H9 (cell line): ENCODE results near the gene ATP5PF. TPM values are rescaled to one million over a fixed set of nuclear protein-coding genes. Genes with fewer than 3 reads are reported as not detected.

Experiments
- DNase-seq: peaks from one replicate; pipeline ENCODE4 v3.0.0-alpha.2; 2017
- H2AFZ ChIP-seq: one replicate; pipeline ENCODE4 v1.6.1; 2013; ENCODE audit warnings: mild to moderate bottlenecking, low read length, control low read depth, moderate library complexity
- H2AK5ac ChIP-seq: 2 replicates; pipeline ENCODE4 v1.6.1; 2013; ENCODE audit warnings: low read length, control low read depth, mixed read lengths; ENCODE audit not compliant: insufficient read length
- H2BK120ac ChIP-seq: one replicate; pipeline ENCODE4 v1.6.1; 2013; ENCODE audit warnings: low read depth, mild to moderate bottlenecking, low read length, control low read depth, inconsistent platforms; ENCODE audit not compliant: poor library complexity, severe bottlenecking
- H2BK12ac ChIP-seq: 2 replicates; pipeline ENCODE4 v1.6.1; 2013; ENCODE audit warnings: low read length, control low read depth, mixed read lengths, low read depth; ENCODE audit not compliant: insufficient read length
- H2BK15ac ChIP-seq: 2 replicates; pipeline ENCODE4 v1.6.1; 2013; ENCODE audit warnings: low read depth, low read length, control low read depth
- H2BK20ac ChIP-seq: one replicate; pipeline ENCODE4 v1.6.1; 2013; ENCODE audit warnings: low read depth, mild to moderate bottlenecking, low read length, control low read depth, inconsistent platforms; ENCODE audit not compliant: poor library complexity, severe bottlenecking
- H2BK5ac ChIP-seq: 2 replicates; pipeline ENCODE4 v1.6.1; 2013; ENCODE audit warnings: low read length, control low read depth, mixed read lengths; ENCODE audit not compliant: insufficient read length
- H3K14ac ChIP-seq: 2 replicates; pipeline ENCODE4 v1.6.1; 2013; ENCODE audit warnings: low read length, control low read depth; ENCODE audit not compliant: insufficient read depth
- H3K18ac ChIP-seq: 2 replicates; pipeline ENCODE4 v1.6.1; 2013; ENCODE audit warnings: low read depth, mild to moderate bottlenecking, mixed read lengths, low read length, control low read depth; ENCODE audit not compliant: insufficient read length
- H3K23ac ChIP-seq: 2 replicates; pipeline ENCODE4 v1.6.1; 2013; ENCODE audit warnings: low read length, control low read depth, mixed read lengths, low read depth; ENCODE audit not compliant: insufficient read length
- H3K23me2 ChIP-seq: 2 replicates; pipeline ENCODE4 v1.6.1; 2013; ENCODE audit warnings: low read depth, mild to moderate bottlenecking, mixed read lengths, low read length, control low read depth; ENCODE audit not compliant: insufficient read length, poor library complexity, severe bottlenecking
- H3K27ac ChIP-seq: 2 replicates; pipeline ENCODE4 v1.5.1; 2013; ENCODE audit warnings: low read length, control low read depth, mixed read lengths, low read depth; ENCODE audit not compliant: insufficient read length
- H3K27me3 ChIP-seq: 2 replicates; pipeline ENCODE4 v1.6.1; 2013; ENCODE audit warnings: low read length, control low read depth, inconsistent platforms; ENCODE audit not compliant: insufficient read depth
- H3K4ac ChIP-seq: 2 replicates; pipeline ENCODE4 v1.6.1; 2013; ENCODE audit warnings: low read depth, mild to moderate bottlenecking, control low read depth, inconsistent platforms, low read length, moderate library complexity
- H3K4me1 ChIP-seq: 2 replicates; pipeline ENCODE4 v1.6.1; 2013; ENCODE audit warnings: low read length, control low read depth, inconsistent platforms; ENCODE audit not compliant: insufficient read depth
- H3K4me2 ChIP-seq: 2 replicates; pipeline ENCODE4 v1.6.1; 2013; ENCODE audit warnings: low read length, control low read depth, mixed read lengths; ENCODE audit not compliant: insufficient read length, insufficient read depth
- H3K56ac ChIP-seq: 2 replicates; pipeline ENCODE4 v1.6.1; 2013; ENCODE audit warnings: low read depth, mild to moderate bottlenecking, mixed read lengths, low read length, control low read depth; ENCODE audit not compliant: insufficient read length
- H3K79me1 ChIP-seq: 2 replicates; pipeline ENCODE4 v1.6.1; 2013; ENCODE audit warnings: low read depth, mild to moderate bottlenecking, moderate library complexity, low read length, control low read depth, inconsistent platforms; ENCODE audit not compliant: insufficient read depth, poor library complexity, severe bottlenecking
- H3K79me2 ChIP-seq: 2 replicates; pipeline ENCODE4 v1.6.1; 2013; ENCODE audit warnings: low read length, control low read depth, inconsistent platforms; ENCODE audit not compliant: insufficient read depth
- H3K9ac ChIP-seq: 2 replicates; pipeline ENCODE4 v1.6.1; 2013; ENCODE audit warnings: low read length, control low read depth, mixed read lengths; ENCODE audit not compliant: insufficient read length; ENCODE audit errors: extremely low read depth
- H3K9me3 ChIP-seq: one replicate; pipeline ENCODE4 v1.6.1; 2013; ENCODE audit warnings: low read depth, low read length, inconsistent platforms; ENCODE audit not compliant: control insufficient read depth
- H3T11ph ChIP-seq: one replicate; pipeline ENCODE4 v1.6.1; 2013; ENCODE audit warnings: mild to moderate bottlenecking, low read length, control low read depth, inconsistent platforms
- H4K20me1 ChIP-seq: one replicate; pipeline ENCODE4 v1.6.1; 2013; ENCODE audit not compliant: control insufficient read depth, insufficient read length, insufficient read depth
- H4K5ac ChIP-seq: 2 replicates; pipeline ENCODE4 v1.6.1; 2013; ENCODE audit warnings: low read depth, mild to moderate bottlenecking, mixed read lengths, low read length, control low read depth; ENCODE audit not compliant: insufficient read length
- H4K8ac ChIP-seq: replicated peaks from 2 replicates; pipeline ENCODE4 v1.6.1; 2013; ENCODE audit warnings: low read length, control low read depth, mixed read lengths, low read depth; ENCODE audit not compliant: insufficient read length
- H4K91ac ChIP-seq: 2 replicates; pipeline ENCODE4 v1.6.1; 2013; ENCODE audit warnings: low read depth, mild to moderate bottlenecking, moderate library complexity, mixed read lengths, low read length, control low read depth; ENCODE audit not compliant: insufficient read length
- H3K27ac Mint-ChIP-seq, 3 experiments: 2 replicates in 2 of 3; 3 replicates in 1 of 3; pipeline ENCODE4 v1.8.0; 2020 to 2021; ENCODE audit warnings: mixed read lengths in 3 of 3, mild to moderate bottlenecking in 1 of 3, moderate library complexity in 1 of 3
- H3K27me3 Mint-ChIP-seq: 2 replicates; pipeline ENCODE4 v1.8.0; 2021; ENCODE audit warnings: low read depth, mild to moderate bottlenecking, moderate library complexity, mixed read lengths
- H3K36me3 Mint-ChIP-seq, 3 experiments: 2 replicates in 2 of 3; 3 replicates in 1 of 3; pipeline ENCODE4 v1.8.0; 2020 to 2021; ENCODE audit warnings: low read depth in 3 of 3, mixed read lengths in 3 of 3; ENCODE audit not compliant: insufficient read depth in 1 of 3
- H3K4me1 Mint-ChIP-seq, 2 experiments: 2 replicates each; pipeline ENCODE4 v1.8.0; 2020; ENCODE audit warnings: mixed read lengths in 2 of 2
- H3K4me3 Mint-ChIP-seq, 2 experiments: 2 replicates in 1 of 2; 3 replicates in 1 of 2; pipeline ENCODE4 v1.8.0; 2020 to 2021; ENCODE audit warnings: mild to moderate bottlenecking in 2 of 2, mixed read lengths in 2 of 2, moderate library complexity in 1 of 2
- H3K9me3 Mint-ChIP-seq, 2 experiments: 2 replicates in 1 of 2; 3 replicates in 1 of 2; pipeline ENCODE4 v1.8.0; 2020; ENCODE audit warnings: mild to moderate bottlenecking in 2 of 2, mixed read lengths in 2 of 2, moderate library complexity in 1 of 2
- WGBS: extraction: QIAGEN DNeasy Blood & Tissue Kit; methylation state at CpG from one replicate; pipeline ENCODE4 v1.1.7; 2013; ENCODE audit warnings: missing lambda C conversion rate, low lambda C conversion rate, mixed read lengths; ENCODE audit not compliant: insufficient read length; ENCODE audit errors: extremely low coverage; 5-methylcytosine and 5-hydroxymethylcytosine counted together
- total RNA-seq: library from RNA; stranded (reverse); gene quantifications from 2 replicates; pipeline ENCODE4 v1.2.1, GENCODE V29; 2021
- TF ChIP-seq, protein P1 (sequence below): fragments of 200-600 bp; sonication (generic); conservative IDR thresholded peaks from 3 replicates; pipeline ENCODE4 v1.8.0; 2021; ENCODE audit warnings: antibody characterized with exemption, mild to moderate bottlenecking

Gene ATP5PF
- total RNA-seq, 1 experiment from 2014 or later: 143 TPM

DNA sequence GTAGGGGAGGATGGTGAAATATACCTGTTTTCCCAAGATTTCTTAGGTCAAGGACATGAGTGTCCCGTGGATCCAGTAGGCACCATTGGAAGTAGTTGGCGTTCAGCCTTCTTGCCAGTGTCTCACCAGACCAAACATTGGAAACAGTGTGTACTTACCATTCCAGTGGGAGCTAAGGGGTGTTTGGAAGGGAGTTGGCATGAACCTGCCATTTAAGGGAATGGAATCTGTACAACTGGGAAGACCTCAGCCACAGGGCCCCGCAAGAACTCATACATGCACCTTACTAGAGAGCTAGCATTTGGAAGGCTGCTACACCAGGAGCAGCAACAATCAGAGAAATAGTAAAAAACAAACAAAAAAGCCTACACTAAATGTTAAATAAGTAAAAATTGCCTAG lies 12.7 kb downstream of the ATP5PF start:
- TF ChIP-seq, protein P1, sequence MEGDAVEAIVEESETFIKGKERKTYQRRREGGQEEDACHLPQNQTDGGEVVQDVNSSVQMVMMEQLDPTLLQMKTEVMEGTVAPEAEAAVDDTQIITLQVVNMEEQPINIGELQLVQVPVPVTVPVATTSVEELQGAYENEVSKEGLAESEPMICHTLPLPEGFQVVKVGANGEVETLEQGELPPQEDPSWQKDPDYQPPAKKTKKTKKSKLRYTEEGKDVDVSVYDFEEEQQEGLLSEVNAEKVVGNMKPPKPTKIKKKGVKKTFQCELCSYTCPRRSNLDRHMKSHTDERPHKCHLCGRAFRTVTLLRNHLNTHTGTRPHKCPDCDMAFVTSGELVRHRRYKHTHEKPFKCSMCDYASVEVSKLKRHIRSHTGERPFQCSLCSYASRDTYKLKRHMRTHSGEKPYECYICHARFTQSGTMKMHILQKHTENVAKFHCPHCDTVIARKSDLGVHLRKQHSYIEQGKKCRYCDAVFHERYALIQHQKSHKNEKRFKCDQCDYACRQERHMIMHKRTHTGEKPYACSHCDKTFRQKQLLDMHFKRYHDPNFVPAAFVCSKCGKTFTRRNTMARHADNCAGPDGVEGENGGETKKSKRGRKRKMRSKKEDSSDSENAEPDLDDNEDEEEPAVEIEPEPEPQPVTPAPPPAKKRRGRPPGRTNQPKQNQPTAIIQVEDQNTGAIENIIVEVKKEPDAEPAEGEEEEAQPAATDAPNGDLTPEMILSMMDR: no peak
- Histone ChIP-seq H4K5ac (no peak overlapping the region), H3K9me3 (no peaks in the 10 kb centered on the region), H3K18ac (no peak overlapping the region), H3K4ac (no peak overlapping the region), H3K27ac (no peak overlapping the region), H3K79me1 (no peaks in the 10 kb centered on the region), H4K8ac (no peak overlapping the region), H2BK120ac (no peak overlapping the region), H2BK20ac (no peak overlapping the region), H3K14ac (no peak overlapping the region), H4K20me1 (no peaks in the 10 kb centered on the region), H3K27me3 (no peaks in the 10 kb centered on the region), H3K79me2 (no peaks in the 10 kb centered on the region), H3K9ac (no peak overlapping the region), H2AFZ (no peak overlapping the region), H2BK12ac (no peak overlapping the region), H3K4me1 (no peaks in the 10 kb centered on the region), H3T11ph (no peak overlapping the region), H2AK5ac (no peak overlapping the region), H3K56ac (no peak overlapping the region), H4K91ac (no peak overlapping the region), H3K4me2 (no peak overlapping the region), H3K23ac (no peak overlapping the region), H3K23me2 (no peaks in the 10 kb centered on the region), H2BK15ac (no peak overlapping the region), H2BK5ac (no peak overlapping the region)
- H3K27ac Mint-ChIP-seq: no peak overlapping the region
- no CpG with 5 or more reads among the region's 3 CpGs for WGBS
- peaks cover 20 to 54% (median 42%) of the 10 kb centered on the region in 3 experiments for H3K36me3 Mint-ChIP-seq
- H3K4me1 Mint-ChIP-seq: peaks cover 10% of the 10 kb centered on the region in 2 experiments
- no peaks in the 10 kb centered on the region for H3K9me3 Mint-ChIP-seq
- H3K4me3 Mint-ChIP-seq: no peak overlapping the region
- no peaks in the 10 kb centered on the region; the same call in none of the 2 replicates for H3K27me3 Mint-ChIP-seq
- no peak for DNase-seq
